Keratinocyte (primary cell): ENCODE data around the gene CPHXL2.

Experiments
- CTCF ChIP-seq, 3 experiments: IDR thresholded peaks in 1 of 3; conservative IDR thresholded peaks in 1 of 3; optimal IDR thresholded peaks in 1 of 3; 2 replicates in 2 of 3; 3 replicates in 1 of 3; pipeline versions ENCODE3 to v1.5.1; 2011; ENCODE audit warnings: low read length in 3 of 3, mild to moderate bottlenecking in 3 of 3, moderate library complexity in 2 of 3, control low read depth in 1 of 3, inconsistent platforms in 1 of 3; ENCODE audit not compliant: insufficient read depth in 2 of 3; ENCODE audit errors: extremely low read depth in 1 of 3
- EZH2 ChIP-seq: IDR thresholded peaks from one replicate; pipeline ENCODE4 v1.6.1; 2012; ENCODE audit warnings: inconsistent platforms, mild to moderate bottlenecking, low read length, moderate library complexity

- TF ChIP-seq CTCF (optimal IDR thresholded peaks at IDR 0.05 in 1 of 3, IDR thresholded peaks at IDR 0.05 in 1 of 3, conservative IDR thresholded peaks at IDR 0.05 in 1 of 3; ENCODE audit: extremely low read depth in 1 of 3, insufficient read depth in 2 of 3, low read length in 3 of 3), result peak in 2 of 3 experiments; percentile 14 to 45
- no peak for TF ChIP-seq EZH2
Observed at GRCh38 chr16:75644240-75645012, 32.4 kb downstream of the CPHXL2 start.
